ENCODE results near the gene MAP1LC3A. TPM values are rescaled to one million over a fixed set of nuclear protein-coding genes. Genes with fewer than 3 reads are reported as not detected.

Gene MAP1LC3A
- total RNA-seq, 1 donor from 2014 or later = 43.3 TPM

- peak; percentile 77 for DNase-seq (ENCODE audit: low read depth)
These were observed 9.1 kb upstream of the MAP1LC3A start for GRCh38 chr20:34549291-34549928.

GRCh38 chr20:34549929-34550305 is 8.6 kb upstream of the MAP1LC3A start:
- no peak for DNase-seq (ENCODE audit: low read depth)

- DNase-seq (ENCODE audit: low read depth) = no peak
These were observed 5.9 kb upstream of the MAP1LC3A start for GRCh38 chr20:34552569-34552968.

GRCh38 chr20:34553366-34553867 is 5.1 kb upstream of the MAP1LC3A start:
- no peak for DNase-seq (ENCODE audit: low read depth)

GRCh38 chr20:34557936-34558319 is 590 bp upstream of the MAP1LC3A start:
- no peak for DNase-seq (ENCODE audit: low read depth)

GRCh38 chr20:34559311-34560140 is 1.0 kb downstream of the MAP1LC3A start:
- no peak for DNase-seq (ENCODE audit: low read depth)

GRCh38 chr20:34560141-34560523 is 1.6 kb downstream of the MAP1LC3A start:
- DNase-seq (ENCODE audit: low read depth) = no peak

GRCh38 chr20:34560614-34561013 is 2.1 kb downstream of the MAP1LC3A start:
- no peak for DNase-seq (ENCODE audit: low read depth)

GRCh38 chr20:34561661-34562060 is 3.1 kb downstream of the MAP1LC3A start:
- no peak for DNase-seq (ENCODE audit: low read depth)

GRCh38 chr20:34562641-34563040 is 4.1 kb downstream of the MAP1LC3A start:
- no peak for DNase-seq (ENCODE audit: low read depth)

GRCh38 chr20:34564833-34565232 is 6.3 kb downstream of the MAP1LC3A start:
- no peak for DNase-seq (ENCODE audit: low read depth)

- no peak for DNase-seq (ENCODE audit: low read depth)
These were observed 8.7 kb downstream of the MAP1LC3A start for GRCh38 chr20:34566978-34567891.

- no peak for DNase-seq (ENCODE audit: low read depth)
These were observed 9.7 kb downstream of the MAP1LC3A start for GRCh38 chr20:34567892-34568865.

GRCh38 chr20:34569598-34569997 is 11.1 kb downstream of the MAP1LC3A start:
- no peak for DNase-seq (ENCODE audit: low read depth)

GRCh38 chr20:34570859-34571306 is 12.4 kb downstream of the MAP1LC3A start:
- peak; percentile 78 for DNase-seq (ENCODE audit: low read depth)

GRCh38 chr20:34571753-34572152 is 13.2 kb downstream of the MAP1LC3A start:
- DNase-seq (ENCODE audit: low read depth) = no peak

GRCh38 chr20:34573541-34574300 is 15.2 kb downstream of the MAP1LC3A start:
- no peak for DNase-seq (ENCODE audit: low read depth)

- DNase-seq (ENCODE audit: low read depth) = no peak
These were observed 15.9 kb downstream of the MAP1LC3A start for GRCh38 chr20:34574426-34574825.

GRCh38 chr20:34574861-34575260 is 16.3 kb downstream of the MAP1LC3A start:
- no peak for DNase-seq (ENCODE audit: low read depth)

- DNase-seq (ENCODE audit: low read depth) = no peak
These were observed 16.8 kb downstream of the MAP1LC3A start for GRCh38 chr20:34575271-34575670.

Measured in renal cortical epithelial cell (primary cell).